Neuronal stem cell (in vitro differentiated cells): Measurements from ENCODE around the gene DIABLO.

Experiments
- DNase-seq: peaks from one replicate; pipeline ENCODE4 v3.0.0-alpha.2; 2013; ENCODE audit warnings: low spot score
- H2AFZ ChIP-seq: one replicate; pipeline ENCODE4 v1.6.1; 2013; ENCODE audit warnings: mild to moderate bottlenecking, low read length, inconsistent platforms
- H2AK5ac ChIP-seq: 2 replicates; pipeline ENCODE4 v1.6.1; 2013; ENCODE audit warnings: low read depth, mild to moderate bottlenecking, inconsistent platforms, low read length, moderate library complexity, mixed read lengths
- H2BK120ac ChIP-seq: 2 replicates; pipeline ENCODE4 v1.6.1; 2013; ENCODE audit warnings: low read depth, mild to moderate bottlenecking, inconsistent platforms, low read length, moderate library complexity, mixed read lengths
- H2BK12ac ChIP-seq: one replicate; pipeline ENCODE4 v1.6.1; 2013; ENCODE audit warnings: low read length, inconsistent platforms
- H2BK15ac ChIP-seq: 2 replicates; pipeline ENCODE4 v1.6.1; 2013; ENCODE audit warnings: mild to moderate bottlenecking, low read length, inconsistent platforms, mixed read lengths
- H2BK5ac ChIP-seq: one replicate; pipeline ENCODE4 v1.6.1; 2013; ENCODE audit warnings: inconsistent platforms, mild to moderate bottlenecking, low read length, moderate library complexity
- H3K14ac ChIP-seq: one replicate; pipeline ENCODE4 v1.6.1; 2013; ENCODE audit warnings: low read length, inconsistent platforms
- H3K18ac ChIP-seq: 2 replicates; pipeline ENCODE4 v1.6.1; 2013; ENCODE audit warnings: low read length, inconsistent platforms
- H3K23ac ChIP-seq: 2 replicates; pipeline ENCODE4 v1.6.1; 2013; ENCODE audit warnings: low read depth, mild to moderate bottlenecking, mixed read lengths, low read length, inconsistent platforms; ENCODE audit not compliant: poor library complexity
- H3K27ac ChIP-seq: replicated peaks from 3 replicates; pipeline ENCODE4 v1.5.1; 2013; ENCODE audit warnings: low read length, inconsistent platforms
- H3K27me3 ChIP-seq, 3 experiments: 2 replicates each; pipeline ENCODE4 v1.6.1; 2013; ENCODE audit warnings: low read length in 3 of 3, mild to moderate bottlenecking in 2 of 3, inconsistent platforms in 1 of 3, low read depth in 1 of 3, mixed read lengths in 1 of 3, moderate library complexity in 1 of 3; ENCODE audit not compliant: control insufficient read depth in 3 of 3, insufficient read depth in 3 of 3
- H3K36me3 ChIP-seq, 2 donors: replicated peaks in 1 of 2; 2 replicates each; pipeline ENCODE4 v1.6.1; 2013; ENCODE audit warnings: low read length in 2 of 2; ENCODE audit not compliant: control insufficient read depth in 2 of 2, insufficient read depth in 2 of 2
- H3K4ac ChIP-seq: 2 replicates; pipeline ENCODE4 v1.6.1; 2013; ENCODE audit warnings: inconsistent platforms, mild to moderate bottlenecking, low read length, moderate library complexity
- H3K4me1 ChIP-seq, 2 donors: 1 replicate in 1 of 2; 2 replicates in 1 of 2; pipeline ENCODE4 v1.6.1; 2013; ENCODE audit warnings: low read length in 2 of 2, low read depth in 1 of 2; ENCODE audit not compliant: control insufficient read depth in 2 of 2, insufficient read depth in 1 of 2
- H3K4me2 ChIP-seq: one replicate; pipeline ENCODE4 v1.6.1; 2013; ENCODE audit warnings: mild to moderate bottlenecking, low read length, inconsistent platforms; ENCODE audit not compliant: insufficient read depth, poor library complexity, severe bottlenecking
- H3K4me3 ChIP-seq, 2 donors: 2 replicates each; pipeline ENCODE4 v1.5.1; 2013; ENCODE audit warnings: low read length in 2 of 2, mild to moderate bottlenecking in 2 of 2, inconsistent platforms in 1 of 2, moderate library complexity in 1 of 2
- H3K79me1 ChIP-seq: one replicate; pipeline ENCODE4 v1.6.1; 2013; ENCODE audit warnings: low read depth, mild to moderate bottlenecking, inconsistent platforms, low read length, moderate library complexity
- H3K9ac ChIP-seq: one replicate; pipeline ENCODE4 v1.6.1; 2013; ENCODE audit warnings: mild to moderate bottlenecking, low read depth, low read length, inconsistent platforms; ENCODE audit not compliant: poor library complexity
- H3K9me3 ChIP-seq, 2 donors: replicated peaks in 1 of 2; 2 replicates each; pipeline versions ENCODE3 to v1.6.1; 2013; ENCODE audit warnings: low read length in 2 of 2, mild to moderate bottlenecking in 2 of 2, inconsistent platforms in 1 of 2, low read depth in 1 of 2, mixed read lengths in 1 of 2, moderate library complexity in 1 of 2; ENCODE audit not compliant: control insufficient read depth in 2 of 2, insufficient read depth in 1 of 2
- H4K8ac ChIP-seq: one replicate; pipeline ENCODE4 v1.6.1; 2013; ENCODE audit warnings: low read depth, mild to moderate bottlenecking, inconsistent platforms, low read length, moderate library complexity
- H4K91ac ChIP-seq: one replicate; pipeline ENCODE4 v1.6.1; 2013; ENCODE audit warnings: low read length, low read depth, mild to moderate bottlenecking, inconsistent platforms; ENCODE audit not compliant: poor library complexity
- WGBS, 2 donors: extraction: QIAGEN DNeasy Blood & Tissue Kit; methylation state at CpG; one replicate each; pipeline ENCODE4 v1.1.7; 2013; ENCODE audit warnings: missing lambda C conversion rate in 2 of 2, mixed read lengths in 1 of 2; ENCODE audit not compliant: insufficient read length in 2 of 2, insufficient replicate concordance in 1 of 2; ENCODE audit errors: extremely low coverage in 2 of 2; 5-methylcytosine and 5-hydroxymethylcytosine counted together

The DIABLO gene

DNA sequence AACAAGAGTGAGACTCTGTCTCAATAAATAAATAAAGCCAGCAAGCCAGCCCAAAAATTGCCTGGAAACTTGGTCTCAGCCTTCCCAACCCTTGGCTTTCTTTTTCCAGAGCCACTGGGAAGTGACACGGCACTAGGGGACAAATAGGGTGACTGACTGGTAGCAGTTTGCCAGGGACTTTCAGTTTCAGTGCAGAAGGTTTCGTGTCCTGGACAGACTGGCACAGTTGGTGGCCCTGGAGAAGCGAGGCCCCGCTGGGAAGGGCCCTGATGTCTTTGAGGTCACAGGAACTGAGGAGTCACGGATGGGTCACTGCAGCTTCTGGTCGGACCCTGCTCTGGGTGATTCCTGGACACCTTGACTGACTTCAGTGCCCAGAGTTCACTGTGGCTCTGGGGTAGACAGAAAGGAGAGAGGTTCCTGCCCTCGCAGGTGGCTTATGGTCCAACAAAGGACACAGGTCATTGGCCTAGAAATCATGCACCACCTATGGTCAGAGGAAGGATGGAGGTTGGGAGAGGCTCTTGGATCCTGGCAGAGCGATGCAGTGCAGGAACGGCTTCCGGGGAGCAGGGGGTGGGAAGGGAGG is 40.3 kb downstream of the DIABLO start:
- Histone ChIP-seq H3K4me2 (no peak overlapping the region), H3K27me3 (peaks cover 0 to 31% (median 10%) of the 10 kb centered on the region in 3 experiments), H3K27ac (no peak overlapping the region), H2AFZ (no peak overlapping the region), H3K9me3 (no peaks in the 10 kb centered on the region), H3K36me3 (no peaks in the 10 kb centered on the region), H3K18ac (peak overlapping the region; percentile 17), H3K14ac (no peak overlapping the region), H3K4ac (no peak overlapping the region), H2BK12ac (no peak overlapping the region), H4K91ac (no peak overlapping the region), H3K4me3 (no peak overlapping the region), H2BK15ac (no peak overlapping the region), H2AK5ac (no peak overlapping the region), H3K79me1 (no peaks in the 10 kb centered on the region), H4K8ac (no peak overlapping the region), H2BK120ac (no peak overlapping the region), H3K9ac (no peak overlapping the region), H2BK5ac (no peak overlapping the region), H3K23ac (no peak overlapping the region), H3K4me1 (peaks cover 2 to 7% of the 10 kb centered on the region in 2 donors)
- WGBS, 2 donors, result no CpG with 5 or more reads among the region's 10 CpGs
- no peak for DNase-seq

DNA sequence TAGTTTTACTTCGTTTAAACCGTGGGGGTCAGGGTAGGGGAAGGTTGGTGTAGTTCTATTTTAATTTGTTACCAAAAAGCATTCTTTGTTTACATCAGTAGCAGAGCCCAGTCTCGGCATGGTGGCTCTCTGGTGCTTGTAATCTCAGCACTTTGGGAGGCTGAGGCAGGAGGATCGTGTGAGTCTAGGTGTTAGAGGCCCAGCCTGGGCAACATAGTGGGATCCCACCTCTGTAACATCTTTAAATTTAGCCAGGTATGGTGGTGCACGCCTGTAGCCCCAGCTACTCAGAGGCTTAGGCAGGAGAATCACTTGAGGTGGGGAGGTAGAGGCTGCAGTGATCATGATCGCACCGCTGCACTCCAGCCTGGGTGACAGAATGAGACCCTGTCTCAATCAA is 40.8 kb downstream of the DIABLO start:
- Histone ChIP-seq H4K8ac (no peak overlapping the region), H3K14ac (no peak overlapping the region), H3K4me1 (peaks cover 2 to 7% of the 10 kb centered on the region in 2 donors), H3K23ac (no peak overlapping the region), H2BK15ac (no peak overlapping the region), H2BK12ac (no peak overlapping the region), H2BK120ac (no peak overlapping the region), H3K36me3 (no peaks in the 10 kb centered on the region), H3K4me2 (no peak overlapping the region), H2BK5ac (no peak overlapping the region), H3K79me1 (no peaks in the 10 kb centered on the region), H3K18ac (no peak overlapping the region), H3K4ac (no peak overlapping the region), H3K9ac (no peak overlapping the region), H2AFZ (no peak overlapping the region), H3K4me3 (no peak overlapping the region), H3K27me3 (peaks cover 0 to 31% (median 10%) of the 10 kb centered on the region in 3 experiments), H3K9me3 (no peaks in the 10 kb centered on the region), H2AK5ac (no peak overlapping the region), H3K27ac (no peak overlapping the region), H4K91ac (no peak overlapping the region)
- no CpG with 5 or more reads among the region's 7 CpGs for WGBS, 2 donors
- DNase-seq, result no peak

GRCh38 chr12:122184517-122184916 is 41.3 kb downstream of the DIABLO start:
- no peak overlapping the region for H2BK5ac ChIP-seq
- no peak overlapping the region for H3K9ac ChIP-seq
- no CpG with 5 or more reads among the region's 18 CpGs for WGBS, 2 donors
- H2BK120ac ChIP-seq, result no peak overlapping the region
- H3K79me1 ChIP-seq, result no peaks in the 10 kb centered on the region
- H3K14ac ChIP-seq, result no peak overlapping the region
- no peak for DNase-seq
- peaks cover 0 to 31% (median 10%) of the 10 kb centered on the region in 3 experiments for H3K27me3 ChIP-seq
- no peak overlapping the region for H3K18ac ChIP-seq
- no peak overlapping the region for H2BK12ac ChIP-seq
- H3K23ac ChIP-seq, result no peak overlapping the region
- H3K4me3 ChIP-seq, result no peak overlapping the region
- peaks cover 2 to 7% of the 10 kb centered on the region in 2 donors for H3K4me1 ChIP-seq
- no peak overlapping the region for H3K4me2 ChIP-seq
- no peaks in the 10 kb centered on the region for H3K9me3 ChIP-seq
- H3K36me3 ChIP-seq, result no peaks in the 10 kb centered on the region
- H3K4ac ChIP-seq, result no peak overlapping the region
- no peak overlapping the region for H4K8ac ChIP-seq
- H2AFZ ChIP-seq, result no peak overlapping the region
- no peak overlapping the region for H2BK15ac ChIP-seq
- no peak overlapping the region for H3K27ac ChIP-seq
- H4K91ac ChIP-seq, result no peak overlapping the region
- no peak overlapping the region for H2AK5ac ChIP-seq

DNA sequence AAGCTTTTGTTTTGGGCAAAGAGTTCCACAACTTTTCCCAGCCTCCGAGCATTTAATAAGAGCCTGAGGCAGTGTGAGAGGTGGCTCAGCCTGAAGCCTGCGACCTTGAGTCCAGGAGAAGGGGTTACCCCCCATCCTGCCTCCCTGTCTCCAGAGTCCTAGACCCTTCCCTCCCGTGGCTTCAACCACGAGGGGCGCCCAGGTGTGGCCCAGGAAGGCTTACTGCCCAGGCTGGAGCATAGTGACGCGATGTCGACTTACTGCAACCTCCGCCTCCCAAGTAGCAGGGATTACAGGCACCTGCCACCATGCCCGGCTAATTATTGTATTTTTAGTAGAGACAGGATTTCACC is 42.3 kb downstream of the DIABLO start:
- H3K36me3 ChIP-seq, result no peaks in the 10 kb centered on the region
- H2AK5ac ChIP-seq, result no peak overlapping the region
- no peak overlapping the region for H3K4ac ChIP-seq
- H3K23ac ChIP-seq, result no peak overlapping the region
- DNase-seq, result no peak
- no CpG with 5 or more reads among the region's 10 CpGs for WGBS, 2 donors
- peak overlapping the region; percentile 96 for H2AFZ ChIP-seq
- no peak overlapping the region for H3K27ac ChIP-seq
- no peaks in the 10 kb centered on the region for H3K9me3 ChIP-seq
- H3K4me1 ChIP-seq, result peaks cover 0 to 2% of the 10 kb centered on the region in 2 donors
- no peak overlapping the region for H3K14ac ChIP-seq
- no peak overlapping the region for H3K18ac ChIP-seq
- H4K8ac ChIP-seq, result no peak overlapping the region
- H2BK120ac ChIP-seq, result no peak overlapping the region
- H2BK12ac ChIP-seq, result no peak overlapping the region
- H3K4me3 ChIP-seq, result peak overlapping the region in 1 of 2 donors; percentile 45
- no peak overlapping the region for H4K91ac ChIP-seq
- H2BK15ac ChIP-seq, result no peak overlapping the region
- no peak overlapping the region for H2BK5ac ChIP-seq
- H3K9ac ChIP-seq, result no peak overlapping the region
- H3K27me3 ChIP-seq, result peaks cover 0 to 31% (median 10%) of the 10 kb centered on the region in 3 experiments
- no peaks in the 10 kb centered on the region for H3K79me1 ChIP-seq
- peak overlapping the region; percentile 69 for H3K4me2 ChIP-seq
